Peyer's patch (tissue), 4 donors: ENCODE results near the gene ZNF718. TPM values are rescaled to one million over a fixed set of nuclear protein-coding genes. Genes with fewer than 3 reads are reported as not detected.
"Not testable (repeated sequence)": the region's sequence is repeated elsewhere in the genome, so short reads cannot be mapped to it uniquely, and the experiment has no call there.

Experiments used
- DNase-seq, 3 donors: peaks; one replicate each; pipeline ENCODE4 v3.0.0-alpha.2; 2017 to 2019
- H3K27ac ChIP-seq, 4 donors: fragments of 200-600 bp; sonication (generic); one replicate each; pipeline ENCODE4 v1.5.1; 2016 to 2019
- H3K27me3 ChIP-seq, 2 donors: fragments of 200-600 bp; sonication (generic); one replicate each; pipeline ENCODE4 v1.5.1; 2019
- H3K36me3 ChIP-seq, 3 donors: fragments of 200-600 bp; sonication (generic); one replicate each; pipeline ENCODE4 v1.5.1; 2016 to 2019
- H3K4me1 ChIP-seq, 4 donors: fragments of 200-600 bp; sonication (generic); one replicate each; pipeline ENCODE4 v1.5.1; 2016 to 2019
- H3K4me3 ChIP-seq, 4 donors: fragments of 200-600 bp; sonication (generic); 1 replicate in 3 of 4; 2 replicates in 1 of 4; pipeline ENCODE4 v1.5.1; 2016 to 2019; ENCODE audit warnings: mild to moderate bottlenecking in 1 of 4
- H3K9me3 ChIP-seq, 4 donors: fragments of 200-600 bp; sonication (generic); one replicate each; pipeline ENCODE4 v1.5.1; 2016 to 2019; ENCODE audit warnings: mild to moderate bottlenecking in 1 of 4
- CTCF ChIP-seq, 6 experiments: fragments of 450-650 bp in 4 of 6; fragments of 200-600 bp in 2 of 6; sonication (generic) in 1 of 6; IDR thresholded peaks; one replicate each; pipeline ENCODE4 v1.5.1; 2017 to 2019; ENCODE audit warnings: antibody characterized with exemption in 6 of 6, mild to moderate bottlenecking in 3 of 6, moderate library complexity in 1 of 6
- POLR2A ChIP-seq, 2 donors: fragments of 450-650 bp; IDR thresholded peaks; one replicate each; pipeline ENCODE4 v1.5.1; 2017; ENCODE audit warnings: antibody characterized with exemption in 2 of 2, mild to moderate bottlenecking in 2 of 2, moderate library complexity in 2 of 2
- total RNA-seq, 4 donors: library from RNA; depleted of rRNA; stranded (reverse); fragments of >200 nt; gene quantifications; one replicate each; pipeline ENCODE4 v1.1.0, GENCODE V29; 2016

The ZNF718 gene
- total RNA-seq, 4 donors from 2014 or later: 3.5 to 15.7 (median 9.2) TPM

DNA sequence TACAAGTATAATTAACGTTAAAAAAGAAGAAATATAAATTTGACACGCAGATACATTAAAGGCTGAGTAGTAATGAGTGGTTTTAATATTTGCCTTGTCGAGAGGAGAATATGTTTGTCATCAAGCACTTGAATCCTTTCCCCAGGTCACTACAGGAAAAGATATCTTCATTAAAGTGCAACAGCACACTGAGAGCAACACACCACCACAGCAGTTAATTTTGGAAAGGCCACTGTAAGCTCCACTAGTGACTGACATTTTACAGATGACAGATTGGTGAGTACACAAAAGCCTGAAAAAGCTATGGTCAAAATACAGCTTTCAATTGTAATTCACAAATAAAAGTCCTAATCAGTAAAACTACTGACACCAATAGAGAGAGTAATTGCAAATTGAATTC, 76.6 kb downstream of the ZNF718 start:
- no peak for DNase-seq
- Histone ChIP-seq H3K4me3 (no peak overlapping the region), H3K27me3 (no peaks in the 10 kb centered on the region), H3K27ac (no peak overlapping the region), H3K9me3 (peaks cover 0 to 42% (median 15%) of the 10 kb centered on the region in 4 donors), H3K36me3 (no peaks in the 10 kb centered on the region), H3K4me1 (no peaks in the 10 kb centered on the region)
- no peak for TF ChIP-seq POLR2A (IDR thresholded peaks at IDR 0.05)
- TF ChIP-seq CTCF (IDR thresholded peaks at IDR 0.05): no peak

DNA sequence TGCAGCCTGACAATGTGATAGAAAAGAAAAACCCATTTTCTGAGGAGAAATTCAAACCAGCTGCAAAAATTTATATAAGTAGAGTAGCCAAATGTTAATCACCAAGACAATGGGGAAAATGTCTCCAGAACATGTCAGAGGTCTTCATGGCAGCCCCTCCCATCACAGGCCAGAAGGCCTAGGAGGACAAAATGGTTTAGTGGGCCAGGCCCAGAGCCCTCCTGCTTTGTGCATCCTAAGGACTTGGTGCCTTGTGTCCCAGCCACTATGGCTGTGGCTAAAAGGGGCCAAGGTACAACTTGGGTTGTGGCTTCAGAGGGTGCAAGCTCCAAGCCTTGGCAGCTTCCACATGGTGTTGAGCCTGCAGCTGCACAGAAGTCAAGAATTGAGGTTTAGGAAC, 78.5 kb downstream of the ZNF718 start:
- not testable (repeated sequence) for H3K4me3 ChIP-seq, H3K27me3 ChIP-seq, H3K36me3 ChIP-seq, DNase-seq, H3K4me1 ChIP-seq, H3K27ac ChIP-seq
- H3K9me3 ChIP-seq: peaks cover 0 to 36% (median 15%) of the 10 kb centered on the region in 4 donors

GRCh38 chr4:205097-205756, 80.9 kb downstream of the ZNF718 start:
- Histone ChIP-seq H3K4me1 (no peaks in the 10 kb centered on the region), H3K4me3 (no peak overlapping the region), H3K9me3 (peaks cover 0 to 36% (median 14%) of the 10 kb centered on the region in 4 donors), H3K36me3 (no peaks in the 10 kb centered on the region), H3K27me3 (no peaks in the 10 kb centered on the region), H3K27ac (no peak overlapping the region)
- DNase-seq: no peak
- no peak for TF ChIP-seq POLR2A (IDR thresholded peaks at IDR 0.05)
- TF ChIP-seq CTCF (IDR thresholded peaks at IDR 0.05): no peak

- no peaks in the 10 kb centered on the region for H3K27me3 ChIP-seq
- no peak overlapping the region for H3K4me3 ChIP-seq
- H3K36me3 ChIP-seq: no peaks in the 10 kb centered on the region
- no peak overlapping the region for H3K27ac ChIP-seq
- H3K9me3 ChIP-seq: peaks cover 0 to 36% (median 13%) of the 10 kb centered on the region in 4 donors
- H3K4me1 ChIP-seq: no peaks in the 10 kb centered on the region
- no peak for DNase-seq
- TF ChIP-seq CTCF (IDR thresholded peaks at IDR 0.05) (no peak), POLR2A (IDR thresholded peaks at IDR 0.05) (no peak)
These were observed 81.8 kb downstream of the ZNF718 start for GRCh38 chr4:206054-206453.

DNA sequence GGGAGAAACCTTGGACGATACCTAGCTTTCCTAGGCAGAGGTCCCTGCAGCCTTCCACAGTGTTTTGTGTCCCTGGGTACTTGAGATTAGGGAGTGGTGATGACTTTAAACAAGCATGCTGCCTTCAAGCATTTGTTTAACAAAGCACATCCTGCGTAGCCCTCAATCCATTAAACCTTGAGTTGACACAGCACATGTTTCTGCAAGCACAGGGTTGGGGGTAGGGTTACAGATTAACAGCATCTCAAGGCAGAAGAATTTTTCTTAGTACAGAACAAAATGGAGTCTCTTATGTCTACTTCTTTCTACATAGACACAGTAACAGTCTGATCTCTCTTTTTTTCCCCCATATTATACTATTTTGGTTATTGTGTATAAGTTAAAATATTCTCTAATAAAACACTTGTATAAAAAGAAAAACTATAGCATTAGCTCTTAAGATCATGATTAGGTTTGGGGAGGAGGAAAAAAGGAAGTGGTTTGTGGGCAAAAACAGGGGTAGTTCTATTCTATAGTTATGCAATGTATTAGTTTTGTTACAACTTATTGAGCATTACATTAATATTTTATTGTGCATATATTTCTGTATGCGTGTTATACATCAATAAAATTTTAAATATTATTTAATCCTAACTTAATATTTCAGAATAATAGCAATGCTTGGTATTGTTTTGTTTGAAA, 84.3 kb downstream of the ZNF718 start:
- not testable (repeated sequence) for H3K36me3 ChIP-seq, H3K27ac ChIP-seq, H3K27me3 ChIP-seq, H3K4me1 ChIP-seq, DNase-seq, H3K4me3 ChIP-seq
- peaks cover 0 to 40% (median 8%) of the 10 kb centered on the region in 4 donors for H3K9me3 ChIP-seq

GRCh38 chr4:211033-211511, 86.8 kb downstream of the ZNF718 start:
- Histone ChIP-seq H3K27ac (no peak overlapping the region), H3K4me3 (no peak overlapping the region), H3K27me3 (no peaks in the 10 kb centered on the region), H3K36me3 (no peaks in the 10 kb centered on the region), H3K4me1 (peaks cover 0 to 5% (median 0%) of the 10 kb centered on the region in 4 donors), H3K9me3 (peaks cover 0 to 26% (median 0%) of the 10 kb centered on the region in 4 donors)
- DNase-seq: no peak
- TF ChIP-seq CTCF (IDR thresholded peaks at IDR 0.05) (no peak), POLR2A (IDR thresholded peaks at IDR 0.05) (no peak)
